SK-N-SH (cell line): ENCODE data around the gene IMPA2. TPM values are rescaled to one million over a fixed set of nuclear protein-coding genes. Genes with fewer than 3 reads are reported as not detected.

Experiments
- CTCF ChIA-PET: fragments of 300-600, 350-600 bp; formaldehyde crosslinking; extraction: SDS; loops from one replicate; lab custom pipeline; 2021; lab: Yijun Ruan, JAX
- POLR2A ChIA-PET: fragments of 350-600 bp; sonication (Branson Sonifier 250); formaldehyde crosslinking; extraction: SDS; loops from one replicate; lab custom pipeline; 2020; ENCODE audit warnings: antibody characterized with exemption, inconsistent platforms; lab: Yijun Ruan, JAX
- DNase-seq: peaks from one replicate; pipeline ENCODE4 v3.0.0; 2012
- H2AFZ ChIP-seq: fragments of 200-600 bp; sonication (generic); 2 replicates; pipeline ENCODE4 v1.8.1; 2016; ENCODE audit warnings: antibody characterized with exemption, mild to moderate bottlenecking, low read depth
- H3F3A ChIP-seq: fragments of 200-600 bp; sonication (generic); replicated peaks from 2 replicates; pipeline ENCODE3; 2016; ENCODE audit warnings: antibody characterized with exemption, mild to moderate bottlenecking; ENCODE audit not compliant: insufficient read depth
- H3K27ac ChIP-seq, 2 experiments: fragments of 200-500 bp in 1 of 2; fragments of 200-600 bp in 1 of 2; sonication (Bioruptor generic) in 1 of 2; sonication (generic), shearing (Covaris generic) in 1 of 2; 2 replicates each; pipeline versions ENCODE4 v1.5.1 to v1.6.1; 2014 to 2016; ENCODE audit warnings: low read depth in 2 of 2, inconsistent platforms in 1 of 2, low read length in 1 of 2, mild to moderate bottlenecking in 1 of 2, mixed read lengths in 1 of 2
- H3K27me3 ChIP-seq: fragments of 200-600 bp; sonication (generic), shearing (Covaris generic); 2 replicates; pipeline ENCODE4 v1.6.1; 2016; ENCODE audit warnings: mixed run types; ENCODE audit not compliant: insufficient read depth
- H3K36me3 ChIP-seq, 2 experiments: fragments of 200-500 bp in 1 of 2; fragments of 200-600 bp in 1 of 2; sonication (Bioruptor generic) in 1 of 2; sonication (generic) in 1 of 2; replicated peaks in 1 of 2; 2 replicates each; pipeline versions ENCODE3 to v1.5.1; 2014 to 2016; ENCODE audit warnings: low read length in 1 of 2, mild to moderate bottlenecking in 1 of 2; ENCODE audit not compliant: insufficient read depth in 2 of 2, control insufficient read depth in 1 of 2
- H3K4me1 ChIP-seq, 2 experiments: fragments of 200-500 bp in 1 of 2; fragments of 200-600 bp in 1 of 2; sonication (Bioruptor generic) in 1 of 2; sonication (generic), shearing (Covaris generic) in 1 of 2; 2 replicates each; pipeline versions ENCODE4 v1.5.1 to v1.6.1; 2014 to 2016; ENCODE audit warnings: low read depth in 1 of 2, low read length in 1 of 2, mixed run types in 1 of 2; ENCODE audit not compliant: insufficient read depth in 2 of 2, control insufficient read depth in 1 of 2
- H3K4me2 ChIP-seq: fragments of 200-600 bp; sonication (generic), shearing (Covaris generic); 2 replicates; pipeline ENCODE4 v1.6.1; 2017; ENCODE audit warnings: mixed run types
- H3K4me3 ChIP-seq, 2 experiments: fragments of 200-500 bp in 1 of 2; fragments of 200-600 bp in 1 of 2; sonication (Bioruptor generic) in 1 of 2; sonication (generic), shearing (Covaris generic) in 1 of 2; 2 replicates each; pipeline versions ENCODE4 v1.5.1 to v1.8.1; 2014 to 2016; ENCODE audit warnings: low read depth in 2 of 2, inconsistent platforms in 1 of 2, low read length in 1 of 2, mild to moderate bottlenecking in 1 of 2, mixed read lengths in 1 of 2, moderate library complexity in 1 of 2
- H3K79me2 ChIP-seq: fragments of 200-600 bp; sonication (generic); 2 replicates; pipeline ENCODE4 v1.8.1; 2017; ENCODE audit warnings: mild to moderate bottlenecking; ENCODE audit not compliant: insufficient read depth
- H3K9ac ChIP-seq: fragments of 200-600 bp; sonication (generic); 2 replicates; pipeline ENCODE4 v1.6.1; 2017; ENCODE audit warnings: mixed run types
- H3K9me2 ChIP-seq: fragments of 200-600 bp; sonication (generic); 2 replicates; pipeline ENCODE4 v1.6.1; 2017; ENCODE audit warnings: mixed run types
- H3K9me3 ChIP-seq: fragments of 200-600 bp; sonication (generic); 2 replicates; pipeline ENCODE4 v1.6.1; 2017; ENCODE audit warnings: mixed run types, mild to moderate bottlenecking, moderate library complexity
- H4K20me1 ChIP-seq: fragments of 200-600 bp; sonication (generic); 2 replicates; pipeline ENCODE4 v1.6.1; 2017; ENCODE audit warnings: mild to moderate bottlenecking, mixed run types; ENCODE audit not compliant: insufficient read depth
- CTCF ChIP-seq: fragments of 200-600 bp; sonication (generic); IDR thresholded peaks from 2 replicates; pipeline ENCODE4 v1.6.1; 2017; ENCODE audit warnings: antibody characterized with exemption, mild to moderate bottlenecking, moderate library complexity
- EP300 ChIP-seq, 2 experiments: IDR thresholded peaks; 2 replicates each; pipeline versions ENCODE4 v1.4.0 to v1.6.1; 2012; ENCODE audit warnings: borderline replicate concordance in 1 of 2, low read depth in 1 of 2, low read length in 1 of 2
- FOSL2 ChIP-seq: IDR thresholded peaks from 2 replicates; pipeline ENCODE4 v1.4.0; 2012; ENCODE audit warnings: low read depth, mild to moderate bottlenecking, moderate library complexity, borderline replicate concordance
- FOXJ3 ChIP-seq: sonication (generic); formaldehyde crosslinking; IDR thresholded peaks from 2 replicates; pipeline ENCODE4 v1.5.1; 2020; ENCODE audit warnings: mild to moderate bottlenecking, missing genetic modification reagents
- FOXM1 ChIP-seq: IDR thresholded peaks from 2 replicates; pipeline ENCODE4 v1.4.0; 2012; ENCODE audit warnings: low read depth, mild to moderate bottlenecking
- IRF3 ChIP-seq: fragments of 150-350 bp; IDR thresholded peaks from 2 replicates; pipeline ENCODE4 v1.6.1; 2016; ENCODE audit warnings: mild to moderate bottlenecking, low read depth, low read length
- JUND ChIP-seq: IDR thresholded peaks from 2 replicates; pipeline ENCODE4 v1.4.0; 2012
- MAX ChIP-seq: IDR thresholded peaks from 2 replicates; pipeline ENCODE4 v1.4.0; 2012; ENCODE audit warnings: low read depth
- MXI1 ChIP-seq: IDR thresholded peaks from 2 replicates; pipeline ENCODE4 v1.6.1; 2012; ENCODE audit warnings: mild to moderate bottlenecking, low read depth, low read length, improper control_type of control experiment
- NFIC ChIP-seq: IDR thresholded peaks from 2 replicates; pipeline ENCODE4 v1.4.0; 2012; ENCODE audit warnings: borderline replicate concordance
- NRF1 ChIP-seq: IDR thresholded peaks from 2 replicates; pipeline ENCODE4 v1.6.1; 2012; ENCODE audit warnings: low read depth, mild to moderate bottlenecking, low read length
- POLR2AphosphoS5 ChIP-seq: IDR thresholded peaks from 2 replicates; pipeline ENCODE4 v1.6.1; 2012; ENCODE audit warnings: low read depth, low read length
- RAD21 ChIP-seq: IDR thresholded peaks from 2 replicates; pipeline ENCODE4 v1.6.1; 2012; ENCODE audit warnings: mild to moderate bottlenecking, low read length
- REST ChIP-seq: IDR thresholded peaks from 2 replicates; pipeline ENCODE4 v1.6.1; 2012; ENCODE audit warnings: mild to moderate bottlenecking, low read depth, low read length, moderate library complexity
- SIN3A ChIP-seq: IDR thresholded peaks from 2 replicates; pipeline ENCODE4 v1.6.1; 2012; ENCODE audit warnings: low read depth, mild to moderate bottlenecking, low read length, moderate library complexity, borderline replicate concordance
- TAF1 ChIP-seq: IDR thresholded peaks from 2 replicates; pipeline ENCODE4 v1.6.1; 2012; ENCODE audit warnings: low read depth, mild to moderate bottlenecking, low read length, moderate library complexity, borderline replicate concordance
- TEAD4 ChIP-seq: IDR thresholded peaks from 2 replicates; pipeline ENCODE4 v1.4.0; 2012; ENCODE audit warnings: mild to moderate bottlenecking, borderline replicate concordance; ENCODE audit not compliant: insufficient read depth
- USF1 ChIP-seq: IDR thresholded peaks from 2 replicates; pipeline ENCODE4 v1.4.0; 2012; ENCODE audit warnings: low read depth, borderline replicate concordance
- YY1 ChIP-seq: IDR thresholded peaks from 2 replicates; pipeline ENCODE4 v1.4.0; 2012; ENCODE audit warnings: low read depth, mild to moderate bottlenecking
- ZBTB33 ChIP-seq: IDR thresholded peaks from 2 replicates; pipeline ENCODE4 v1.4.0; 2012; ENCODE audit warnings: low read depth, borderline replicate concordance
- WGBS: methylation state at CpG from one replicate; pipeline ENCODE4 v1.1.6; 2017; ENCODE audit warnings: low lambda C conversion rate; 5-methylcytosine and 5-hydroxymethylcytosine counted together
- polyA plus RNA-seq, 3 experiments: library from polyadenylated mRNA; depleted of rRNA; stranded (reverse); fragments of >200 nt; gene quantifications; 2 replicates each; pipeline ENCODE4 v1.2.3, GENCODE V29; 2012

Gene IMPA2
- polyA plus RNA-seq, 1 of the 3 experiments (the other 2 are of a cell fraction) = 0.18 TPM

- no peak for TF ChIP-seq REST
- no peak for TF ChIP-seq JUND
- TF ChIP-seq FOXM1 = no peak
- no peak for TF ChIP-seq SIN3A
- no peak for TF ChIP-seq POLR2AphosphoS5
- no peak for TF ChIP-seq YY1
- TF ChIP-seq EP300 (IDR thresholded peaks at IDR 0.05; ENCODE audit: borderline replicate concordance in 1 of 2, low read depth in 1 of 2, low read length in 1 of 2) = no peak
- TF ChIP-seq TAF1 = no peak
- TF ChIP-seq CTCF = no peak
- no peak for TF ChIP-seq TEAD4
- no peak for TF ChIP-seq NRF1
These were observed 4.2 kb upstream of the IMPA2 start (continued) for GRCh38 chr18:11977153-11977466.

- WGBS = 73% methylated on average over 4 of the region's 4 CpGs
- no peak for DNase-seq
- Histone ChIP-seq H2AFZ (no peak overlapping the region), H3K9me2 (no peaks in the 10 kb centered on the region), H3K4me1 (peaks cover 0 to 7% of the 10 kb centered on the region in 2 experiments; a peak in 1 of 4 replicates), H3K36me3 (no peaks in the 10 kb centered on the region), H3K9ac (no peak overlapping the region), H3K4me3 (no peak overlapping the region)
- CTCF ChIA-PET = no interaction called here
- TF ChIP-seq IRF3 (no peak), TEAD4 (no peak), RAD21 (no peak), FOXJ3 (CRISPR knock-in tag) (no peak), FOXM1 (no peak), NFIC (no peak), USF1 (no peak), MXI1 (no peak), MAX (no peak), EP300 (IDR thresholded peaks at IDR 0.05; ENCODE audit: borderline replicate concordance in 1 of 2, low read depth in 1 of 2, low read length in 1 of 2) (no peak), FOSL2 (no peak), ZBTB33 (no peak)
- TF ChIP-seq, all 33 proteins: peak for 0
- Histone ChIP-seq H4K20me1 (no peaks in the 10 kb centered on the region), H3F3A (no peaks in the 10 kb centered on the region), H3K4me2 (no peak overlapping the region), H3K27me3 (peaks cover 51% of the 10 kb centered on the region), H3K27ac (no peak overlapping the region), H3K79me2 (no peaks in the 10 kb centered on the region), H3K9me3 (no peaks in the 10 kb centered on the region)
- POLR2A ChIA-PET = no interaction called here
These were observed 2.4 kb upstream of the IMPA2 start for GRCh38 chr18:11978956-11979355.
